CD14-positive monocyte (primary cell): Measurements from ENCODE around the gene TIMM50. TPM values are rescaled to one million over a fixed set of nuclear protein-coding genes. Genes with fewer than 3 reads are reported as not detected.
A peak's percentile ranks its signal among the peaks of the same experiment; 100 is the strongest.

Experiments
- DNase-seq, 3 donors: peaks; one replicate each; pipeline ENCODE4 v3.0.0-alpha.2; 2011 to 2022
- H2AFZ ChIP-seq: 2 replicates; pipeline ENCODE4 v1.6.0; 2012; ENCODE audit warnings: mild to moderate bottlenecking, low read depth, low read length, inconsistent platforms; ENCODE audit not compliant: insufficient read depth, poor library complexity, severe bottlenecking
- H3K27ac ChIP-seq, 2 donors: 1 replicate in 1 of 2; 2 replicates in 1 of 2; pipeline ENCODE4 v1.5.1; 2012 to 2013; ENCODE audit warnings: low read length in 2 of 2, control low read depth in 1 of 2, inconsistent platforms in 1 of 2, low read depth in 1 of 2, mild to moderate bottlenecking in 1 of 2
- H3K27me3 ChIP-seq, 2 donors: one replicate each; pipeline versions ENCODE4 v1.6.0 to v1.6.1; 2011 to 2013; ENCODE audit warnings: low read length in 2 of 2; ENCODE audit not compliant: control insufficient read depth in 2 of 2, insufficient read depth in 2 of 2
- H3K36me3 ChIP-seq, 2 donors: replicated peaks in 1 of 2; 1 replicate in 1 of 2; 2 replicates in 1 of 2; pipeline versions ENCODE4 v1.5.1 to v1.6.1; 2012 to 2013; ENCODE audit warnings: low read length in 2 of 2, control low read depth in 1 of 2, inconsistent platforms in 1 of 2, mild to moderate bottlenecking in 1 of 2; ENCODE audit not compliant: insufficient read depth in 2 of 2, control insufficient read depth in 1 of 2
- H3K4me1 ChIP-seq, 2 donors: 1 replicate in 1 of 2; 2 replicates in 1 of 2; pipeline versions ENCODE4 v1.5.1 to v1.6.1; 2012 to 2013; ENCODE audit warnings: low read length in 2 of 2, control low read depth in 1 of 2, inconsistent platforms in 1 of 2, mild to moderate bottlenecking in 1 of 2, moderate library complexity in 1 of 2; ENCODE audit not compliant: insufficient read depth in 2 of 2, control insufficient read depth in 1 of 2
- H3K4me2 ChIP-seq: replicated peaks from 2 replicates; pipeline ENCODE3; 2012; ENCODE audit warnings: low read length, moderate library complexity, mild to moderate bottlenecking; ENCODE audit not compliant: poor library complexity, severe bottlenecking; ENCODE audit errors: extremely low read depth
- H3K4me3 ChIP-seq, 3 experiments: fragments of 200-600 bp in 1 of 3; sonication (generic) in 1 of 3; replicated peaks in 1 of 3; 1 replicate in 2 of 3; 2 replicates in 1 of 3; pipeline ENCODE4 v1.5.1; 2011 to 2013; ENCODE audit warnings: low read length in 3 of 3, mild to moderate bottlenecking in 3 of 3, control low read depth in 2 of 3, low read depth in 2 of 3, inconsistent platforms in 1 of 3, moderate library complexity in 1 of 3
- H3K79me2 ChIP-seq: 2 replicates; pipeline ENCODE4 v1.6.0; 2012; ENCODE audit warnings: mild to moderate bottlenecking, control low read depth, inconsistent platforms, low read length, moderate library complexity; ENCODE audit not compliant: insufficient read depth
- H3K9ac ChIP-seq: 2 replicates; pipeline ENCODE4 v1.6.0; 2017; ENCODE audit warnings: low read length, mild to moderate bottlenecking; ENCODE audit not compliant: insufficient read depth, poor library complexity, severe bottlenecking
- H3K9me3 ChIP-seq, 2 donors: replicated peaks in 1 of 2; 1 replicate in 1 of 2; 2 replicates in 1 of 2; pipeline versions ENCODE4 v1.5.1 to v1.6.1; 2012 to 2013; ENCODE audit warnings: low read length in 2 of 2, control low read depth in 1 of 2; ENCODE audit not compliant: control insufficient read depth in 1 of 2, insufficient read depth in 1 of 2
- H4K20me1 ChIP-seq: 2 replicates; pipeline ENCODE4 v1.6.0; 2012; ENCODE audit warnings: mild to moderate bottlenecking, low read length, control low read depth, moderate library complexity; ENCODE audit not compliant: insufficient read depth
- H3K27ac Mint-ChIP-seq, 7 donors: one replicate each; pipeline ENCODE4 v1.8.0; 2020; ENCODE audit warnings: mild to moderate bottlenecking in 7 of 7, mixed read lengths in 7 of 7, moderate library complexity in 6 of 7, inconsistent platforms in 2 of 7
- H3K27me3 Mint-ChIP-seq, 3 donors: one replicate each; pipeline ENCODE4 v1.8.0; 2021 to 2022; ENCODE audit warnings: low read depth in 3 of 3, mild to moderate bottlenecking in 3 of 3, mixed read lengths in 3 of 3, moderate library complexity in 3 of 3, inconsistent platforms in 1 of 3
- H3K36me3 Mint-ChIP-seq, 2 donors: one replicate each; pipeline ENCODE4 v1.8.0; 2020; ENCODE audit warnings: mixed read lengths in 2 of 2, inconsistent platforms in 1 of 2, mild to moderate bottlenecking in 1 of 2
- H3K4me1 Mint-ChIP-seq: one replicate; pipeline ENCODE4 v1.8.0; 2020; ENCODE audit warnings: mild to moderate bottlenecking, mixed read lengths
- H3K4me3 Mint-ChIP-seq, 2 donors: one replicate each; pipeline ENCODE4 v1.8.0; 2020; ENCODE audit warnings: mild to moderate bottlenecking in 2 of 2, mixed read lengths in 2 of 2, moderate library complexity in 1 of 2
- H3K9me3 Mint-ChIP-seq, 7 donors: one replicate each; pipeline ENCODE4 v1.8.0; 2020 to 2022; ENCODE audit warnings: mixed read lengths in 7 of 7, mild to moderate bottlenecking in 6 of 7, moderate library complexity in 6 of 7, inconsistent platforms in 2 of 7
- CTCF ChIP-seq: fragments of 200-600 bp; IDR thresholded peaks from one replicate; pipeline ENCODE4 v1.8.0; 2022; ENCODE audit warnings: antibody characterized with exemption, mild to moderate bottlenecking
- WGBS: methylation state at CpG from one replicate; pipeline ENCODE4 v1.1.5; 2013; ENCODE audit warnings: missing lambda C conversion rate; ENCODE audit not compliant: insufficient coverage; 5-methylcytosine and 5-hydroxymethylcytosine counted together
- intact Hi-C, 2 donors: fragments of 100-400 bp; cut with micrococcal nuclease; formaldehyde crosslinking; loops; one replicate each; pipeline versions ENCODE4 v1.15.0 to v1.15.1; 2023
- polyA plus RNA-seq, 3 donors: library from polyadenylated mRNA; depleted of rRNA in 1 of 3; unstranded in 2 of 3; stranded (reverse) in 1 of 3; fragments of 300-500 nt in 2 of 3; fragments of >200 nt in 1 of 3; fragmentation: Illumina TruSeq in 2 of 3; gene quantifications; 1 replicate in 2 of 3; 2 replicates in 1 of 3; pipeline ENCODE4 v1.2.3, GENCODE V29; 2012 to 2021

The TIMM50 gene
- polyA plus RNA-seq, 3 donors = 22.0 to 54.6 (median 43.8) TPM

- Histone ChIP-seq H3K36me3 (no peaks in the 10 kb centered on the region), H3K4me3 (no peak overlapping the region), H3K9me3 (peaks cover 0 to 7% of the 10 kb centered on the region in 2 donors), H3K27ac (no peak overlapping the region), H3K9ac (no peak overlapping the region), H4K20me1 (no peaks in the 10 kb centered on the region), H3K79me2 (no peaks in the 10 kb centered on the region), H3K27me3 (peaks cover 30 to 67% of the 10 kb centered on the region in 2 donors), H3K4me1 (peaks cover 5% of the 10 kb centered on the region in 2 donors), H3K4me2 (no peak overlapping the region), H2AFZ (no peak overlapping the region)
- peak overlapping the region in 1 of 2 donors; percentile 59 for H3K4me3 Mint-ChIP-seq
- WGBS = 75% methylated on average over 4 of the region's 8 CpGs
- intact Hi-C loops = loop anchor here in 1 of 2 donors (10.0 kb wide), 1 partner anchor 175 kb away; no protein-coding TSS in a partner anchor
- no peak overlapping the region for H3K27ac Mint-ChIP-seq
- H3K36me3 Mint-ChIP-seq = peaks cover 0 to 11% of the 10 kb centered on the region in 2 donors
- peaks cover 0 to 26% (median 8%) of the 10 kb centered on the region in 7 donors for H3K9me3 Mint-ChIP-seq
- peaks cover 11% of the 10 kb centered on the region for H3K4me1 Mint-ChIP-seq
- no peak for DNase-seq
- TF ChIP-seq CTCF = no peak
- peaks cover 72 to 87% (median 74%) of the 10 kb centered on the region in 3 donors for H3K27me3 Mint-ChIP-seq
Measured at GRCh38 chr19:39499932-39500331, 19.3 kb downstream of the TIMM50 start.

GRCh38 chr19:39500543-39500942, 19.9 kb downstream of the TIMM50 start:
- peak overlapping the region in 1 of 2 donors; percentile 59 for H3K4me3 Mint-ChIP-seq
- no peak overlapping the region for H3K9ac ChIP-seq
- no peaks in the 10 kb centered on the region for H3K36me3 ChIP-seq
- no peak for TF ChIP-seq CTCF
- H3K79me2 ChIP-seq = no peaks in the 10 kb centered on the region
- H4K20me1 ChIP-seq = no peaks in the 10 kb centered on the region
- peaks cover 0 to 26% (median 8%) of the 10 kb centered on the region in 7 donors for H3K9me3 Mint-ChIP-seq
- DNase-seq = no peak
- H3K4me1 ChIP-seq = peaks cover 5% of the 10 kb centered on the region in 2 donors
- peaks cover 0 to 7% of the 10 kb centered on the region in 2 donors for H3K9me3 ChIP-seq
- WGBS = 38% methylated on average over 2 of the region's 4 CpGs
- peaks cover 0 to 11% of the 10 kb centered on the region in 2 donors for H3K36me3 Mint-ChIP-seq
- intact Hi-C loops = no loop called here
- no peak overlapping the region for H2AFZ ChIP-seq
- H3K27me3 ChIP-seq = peaks cover 30 to 72% of the 10 kb centered on the region in 2 donors
- H3K4me2 ChIP-seq = no peak overlapping the region
- H3K27me3 Mint-ChIP-seq = peaks cover 70 to 88% (median 75%) of the 10 kb centered on the region in 3 donors
- H3K4me3 ChIP-seq = no peak overlapping the region
- H3K4me1 Mint-ChIP-seq = peaks cover 11% of the 10 kb centered on the region
- no peak overlapping the region for H3K27ac ChIP-seq
- no peak overlapping the region for H3K27ac Mint-ChIP-seq
